Astrocyte (in vitro differentiated cells and primary cell): ENCODE measurements around the gene MBNL1. TPM values are rescaled to one million over a fixed set of nuclear protein-coding genes. Genes with fewer than 3 reads are reported as not detected.

Experiments
- DNase-seq: peaks from one replicate; pipeline ENCODE4 v3.0.0-alpha.2; 2010; ENCODE audit warnings: low read depth
- FAIRE-seq: peaks from 2 replicates; lab custom pipeline; 2011; peaks lifted over from hg19 to GRCh38; lab: Jason Lieb, UNC
- H2AFZ ChIP-seq: 2 replicates; pipeline ENCODE4 v1.6.0; 2012; ENCODE audit warnings: low read depth, low read length, inconsistent platforms
- H3K27ac ChIP-seq: 2 replicates; pipeline ENCODE4 v1.5.1; 2011; ENCODE audit warnings: low read depth, low read length, inconsistent platforms
- H3K27me3 ChIP-seq: 2 replicates; pipeline ENCODE4 v1.6.0; 2011; ENCODE audit warnings: low read length, inconsistent platforms; ENCODE audit not compliant: insufficient read depth
- H3K36me3 ChIP-seq: 2 replicates; pipeline ENCODE4 v1.5.1; 2011; ENCODE audit warnings: low read length, inconsistent platforms; ENCODE audit not compliant: insufficient read depth
- H3K4me1 ChIP-seq: 2 replicates; pipeline ENCODE4 v1.5.1; 2011; ENCODE audit warnings: low read length, inconsistent platforms; ENCODE audit not compliant: insufficient read depth
- H3K4me2 ChIP-seq: 2 replicates; pipeline ENCODE4 v1.6.0; 2012; ENCODE audit warnings: low read length, inconsistent platforms
- H3K4me3 ChIP-seq: 2 replicates; pipeline ENCODE4 v1.5.1; 2011; ENCODE audit warnings: low read depth, mild to moderate bottlenecking, low read length, inconsistent platforms; ENCODE audit not compliant: insufficient read depth
- H3K79me2 ChIP-seq: 2 replicates; pipeline ENCODE4 v1.6.0; 2012; ENCODE audit warnings: mild to moderate bottlenecking, low read length, inconsistent platforms; ENCODE audit not compliant: insufficient read depth
- H3K9ac ChIP-seq: 2 replicates; pipeline ENCODE4 v1.6.0; 2012; ENCODE audit warnings: mild to moderate bottlenecking, low read length, inconsistent platforms
- H3K9me3 ChIP-seq: 2 replicates; pipeline ENCODE4 v1.5.1; 2012; ENCODE audit warnings: low read depth, mild to moderate bottlenecking, low read length, inconsistent platforms; ENCODE audit not compliant: insufficient read depth
- H4K20me1 ChIP-seq: 2 replicates; pipeline ENCODE4 v1.6.0; 2012; ENCODE audit warnings: low read length, inconsistent platforms; ENCODE audit not compliant: insufficient read depth
- H3K27ac Mint-ChIP-seq: one replicate; pipeline ENCODE4 v1.8.0; 2021; ENCODE audit warnings: mild to moderate bottlenecking, mixed read lengths; ENCODE audit not compliant: unreplicated experiment
- H3K27me3 Mint-ChIP-seq: one replicate; pipeline ENCODE4 v1.8.0; 2021; ENCODE audit warnings: low read depth, mixed read lengths; ENCODE audit not compliant: unreplicated experiment
- H3K36me3 Mint-ChIP-seq: one replicate; pipeline ENCODE4 v1.8.0; 2021; ENCODE audit warnings: low read depth, mixed read lengths; ENCODE audit not compliant: unreplicated experiment
- H3K4me1 Mint-ChIP-seq: one replicate; pipeline ENCODE4 v1.8.0; 2021; ENCODE audit warnings: low read depth, mixed read lengths; ENCODE audit not compliant: unreplicated experiment
- H3K4me3 Mint-ChIP-seq: one replicate; pipeline ENCODE4 v1.8.0; 2021; ENCODE audit warnings: mild to moderate bottlenecking, moderate library complexity, mixed read lengths; ENCODE audit not compliant: unreplicated experiment
- H3K9me3 Mint-ChIP-seq: one replicate; pipeline ENCODE4 v1.8.0; 2021; ENCODE audit warnings: mild to moderate bottlenecking, mixed read lengths; ENCODE audit not compliant: unreplicated experiment
- EZH2 ChIP-seq: IDR thresholded peaks from 2 replicates; pipeline ENCODE4 v1.6.1; 2012; ENCODE audit warnings: mild to moderate bottlenecking, low read length, inconsistent platforms; ENCODE audit not compliant: insufficient read depth
- total RNA-seq: library from RNA; stranded (reverse); gene quantifications from 2 replicates; pipeline ENCODE4 v1.2.1, GENCODE V29; 2021
- TF ChIP-seq, protein P1 (sequence below): IDR thresholded peaks from 2 replicates; pipeline ENCODE4 v1.5.1; 2011; ENCODE audit warnings: low read depth, mild to moderate bottlenecking, inconsistent platforms, low read length, moderate library complexity; ENCODE audit not compliant: insufficient read depth

MBNL1 gene
- total RNA-seq, 1 donor from 2014 or later, result 93.1 TPM

GRCh38 chr3:152285509-152285908 lies 16.8 kb downstream of the MBNL1 start:
- FAIRE-seq, result no peak
- peaks cover 97% of the 10 kb centered on the region for H3K79me2 ChIP-seq
- peaks cover 45% of the 10 kb centered on the region for H3K4me1 Mint-ChIP-seq

DNA sequence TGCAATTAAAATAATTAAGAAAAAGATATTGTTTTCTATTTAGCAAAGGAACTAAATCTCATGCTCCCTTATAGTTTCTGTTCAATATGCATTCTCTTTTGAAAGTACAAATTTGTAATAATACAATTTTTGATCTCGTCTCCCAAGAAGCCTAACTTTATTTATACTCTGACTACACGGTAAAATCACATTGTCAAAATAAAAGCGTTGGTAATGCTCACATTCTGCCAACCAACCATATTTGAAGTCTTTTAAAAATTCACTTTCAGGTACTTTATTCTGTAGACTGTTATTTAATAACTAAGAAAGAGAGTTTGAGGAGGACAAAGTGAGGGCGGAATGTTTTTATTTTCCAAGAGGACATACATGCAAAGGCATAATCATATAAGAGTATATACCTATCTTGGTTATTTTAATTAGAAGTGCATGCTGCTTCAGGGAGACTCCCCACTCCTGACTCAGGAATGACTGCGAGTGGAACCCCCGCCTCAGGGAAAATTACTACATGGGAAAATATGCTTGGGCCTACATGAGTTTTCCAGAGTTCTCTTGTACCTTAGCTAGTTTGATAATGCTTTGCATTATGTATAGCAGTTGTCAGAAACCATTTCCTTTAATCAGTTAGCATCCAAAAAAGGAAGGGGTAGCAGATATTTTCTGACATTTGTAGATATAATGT lies 19.3 kb downstream of the MBNL1 start:
- Histone ChIP-seq H3K79me2 (peaks cover 97% of the 10 kb centered on the region), H3K9ac (no peak overlapping the region), H3K27me3 (no peaks in the 10 kb centered on the region), H4K20me1 (peaks cover 73% of the 10 kb centered on the region), H3K27ac (peak overlapping the region; percentile 7), H3K4me3 (no peak overlapping the region), H3K9me3 (no peaks in the 10 kb centered on the region), H3K4me1 (peaks cover 8% of the 10 kb centered on the region), H3K4me2 (no peak overlapping the region), H3K36me3 (no peaks in the 10 kb centered on the region), H2AFZ (no peak overlapping the region)
- FAIRE-seq, result no peak
- Mint-ChIP-seq H3K27ac (no peak overlapping the region), H3K27me3 (no peaks in the 10 kb centered on the region), H3K36me3 (peaks cover 2% of the 10 kb centered on the region), H3K4me3 (no peak overlapping the region), H3K4me1 (peaks cover 34% of the 10 kb centered on the region), H3K9me3 (no peaks in the 10 kb centered on the region)
- TF ChIP-seq, protein P1, sequence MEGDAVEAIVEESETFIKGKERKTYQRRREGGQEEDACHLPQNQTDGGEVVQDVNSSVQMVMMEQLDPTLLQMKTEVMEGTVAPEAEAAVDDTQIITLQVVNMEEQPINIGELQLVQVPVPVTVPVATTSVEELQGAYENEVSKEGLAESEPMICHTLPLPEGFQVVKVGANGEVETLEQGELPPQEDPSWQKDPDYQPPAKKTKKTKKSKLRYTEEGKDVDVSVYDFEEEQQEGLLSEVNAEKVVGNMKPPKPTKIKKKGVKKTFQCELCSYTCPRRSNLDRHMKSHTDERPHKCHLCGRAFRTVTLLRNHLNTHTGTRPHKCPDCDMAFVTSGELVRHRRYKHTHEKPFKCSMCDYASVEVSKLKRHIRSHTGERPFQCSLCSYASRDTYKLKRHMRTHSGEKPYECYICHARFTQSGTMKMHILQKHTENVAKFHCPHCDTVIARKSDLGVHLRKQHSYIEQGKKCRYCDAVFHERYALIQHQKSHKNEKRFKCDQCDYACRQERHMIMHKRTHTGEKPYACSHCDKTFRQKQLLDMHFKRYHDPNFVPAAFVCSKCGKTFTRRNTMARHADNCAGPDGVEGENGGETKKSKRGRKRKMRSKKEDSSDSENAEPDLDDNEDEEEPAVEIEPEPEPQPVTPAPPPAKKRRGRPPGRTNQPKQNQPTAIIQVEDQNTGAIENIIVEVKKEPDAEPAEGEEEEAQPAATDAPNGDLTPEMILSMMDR, result no peak
- TF ChIP-seq EZH2, result no peak
- DNase-seq, result no peak

More at GRCh38 chr3:152285509-152285908, 16.8 kb downstream of the MBNL1 start:
- DNase-seq, result no peak
- no peaks in the 10 kb centered on the region for H3K27me3 Mint-ChIP-seq
- H3K27ac Mint-ChIP-seq, result no peak overlapping the region
- no peak overlapping the region for H3K27ac ChIP-seq
- H3K36me3 Mint-ChIP-seq, result no peaks in the 10 kb centered on the region
- H3K27me3 ChIP-seq, result no peaks in the 10 kb centered on the region
- no peak overlapping the region for H2AFZ ChIP-seq
- H3K4me3 ChIP-seq, result no peak overlapping the region
- H3K9me3 Mint-ChIP-seq, result no peaks in the 10 kb centered on the region
- H3K36me3 ChIP-seq, result no peaks in the 10 kb centered on the region
- peaks cover 72% of the 10 kb centered on the region for H4K20me1 ChIP-seq
- no peaks in the 10 kb centered on the region for H3K9me3 ChIP-seq
- H3K4me2 ChIP-seq, result no peak overlapping the region
- TF ChIP-seq, protein P1, result no peak
- peaks cover 14% of the 10 kb centered on the region for H3K4me1 ChIP-seq
- no peak overlapping the region for H3K4me3 Mint-ChIP-seq
- H3K9ac ChIP-seq, result no peak overlapping the region

GRCh38 chr3:152288681-152289080 lies 20.0 kb downstream of the MBNL1 start:
- no peak overlapping the region for H2AFZ ChIP-seq
- H3K36me3 ChIP-seq, result no peaks in the 10 kb centered on the region
- H3K4me1 Mint-ChIP-seq, result peaks cover 29% of the 10 kb centered on the region
- H3K9me3 Mint-ChIP-seq, result no peaks in the 10 kb centered on the region
- no peak overlapping the region for H3K4me2 ChIP-seq
- H3K27ac ChIP-seq, result no peak overlapping the region
- no peak overlapping the region for H3K4me3 ChIP-seq
- H3K79me2 ChIP-seq, result peaks cover 97% of the 10 kb centered on the region
- no peak overlapping the region for H3K27ac Mint-ChIP-seq
- TF ChIP-seq, protein P1, result no peak
- no peak for TF ChIP-seq EZH2
- FAIRE-seq (no peak), DNase-seq (no peak)
- no peaks in the 10 kb centered on the region for H3K9me3 ChIP-seq
- H3K4me3 Mint-ChIP-seq, result no peak overlapping the region
- no peaks in the 10 kb centered on the region for H3K27me3 ChIP-seq
- peaks cover 2% of the 10 kb centered on the region for H3K36me3 Mint-ChIP-seq
- H4K20me1 ChIP-seq, result peaks cover 72% of the 10 kb centered on the region
- peaks cover 8% of the 10 kb centered on the region for H3K4me1 ChIP-seq
- no peaks in the 10 kb centered on the region for H3K27me3 Mint-ChIP-seq
- H3K9ac ChIP-seq, result no peak overlapping the region
